Measurements from ENCODE around the gene FNBP1. TPM values are rescaled to one million over a fixed set of nuclear protein-coding genes. Genes with fewer than 3 reads are reported as not detected.

The FNBP1 gene
- total and polyA plus RNA-seq, 10 of the 15 experiments (the other 5 are each of a cell fraction or from before 2014, with no cell fraction given), result 64.5 to 353 (median 179) TPM

DNA sequence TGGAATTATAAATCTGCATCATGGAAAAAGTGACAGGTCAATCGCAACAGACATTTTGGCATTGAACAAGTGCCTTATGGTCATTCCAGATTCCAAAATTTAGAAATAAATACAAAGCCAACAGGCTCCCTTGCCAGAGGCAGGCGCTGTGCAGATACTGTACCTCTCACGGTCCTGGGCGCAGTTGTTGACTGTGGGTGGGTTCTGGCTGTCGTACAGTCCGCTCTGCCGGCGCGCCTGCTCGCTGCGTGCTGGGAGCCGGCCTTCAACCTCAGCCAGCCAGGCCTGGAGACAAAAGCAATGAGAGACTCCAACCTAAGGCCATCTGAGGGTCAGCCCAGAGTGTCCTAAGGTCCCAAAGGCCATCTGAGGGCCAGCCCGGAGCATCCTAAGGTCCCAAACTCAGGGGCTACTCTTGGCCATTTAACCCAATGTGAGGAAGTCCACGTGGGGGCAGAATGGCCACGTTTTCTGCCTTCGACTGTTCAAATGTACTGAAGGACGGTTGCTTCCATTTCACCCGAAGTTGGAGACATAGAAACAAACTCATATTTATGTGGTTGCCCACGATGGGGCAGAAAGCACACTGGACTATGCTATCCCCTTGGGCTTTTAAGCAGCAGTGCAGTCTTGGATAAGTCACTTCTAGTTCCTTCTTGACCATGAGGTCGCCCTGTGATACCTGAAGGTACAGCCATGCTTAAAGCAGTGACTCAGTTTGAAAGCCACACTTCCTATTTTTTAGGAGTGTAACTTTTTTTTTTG, 142.5 kb downstream of the FNBP1 start (continued):
- TF ChIP-seq, protein P1, sequence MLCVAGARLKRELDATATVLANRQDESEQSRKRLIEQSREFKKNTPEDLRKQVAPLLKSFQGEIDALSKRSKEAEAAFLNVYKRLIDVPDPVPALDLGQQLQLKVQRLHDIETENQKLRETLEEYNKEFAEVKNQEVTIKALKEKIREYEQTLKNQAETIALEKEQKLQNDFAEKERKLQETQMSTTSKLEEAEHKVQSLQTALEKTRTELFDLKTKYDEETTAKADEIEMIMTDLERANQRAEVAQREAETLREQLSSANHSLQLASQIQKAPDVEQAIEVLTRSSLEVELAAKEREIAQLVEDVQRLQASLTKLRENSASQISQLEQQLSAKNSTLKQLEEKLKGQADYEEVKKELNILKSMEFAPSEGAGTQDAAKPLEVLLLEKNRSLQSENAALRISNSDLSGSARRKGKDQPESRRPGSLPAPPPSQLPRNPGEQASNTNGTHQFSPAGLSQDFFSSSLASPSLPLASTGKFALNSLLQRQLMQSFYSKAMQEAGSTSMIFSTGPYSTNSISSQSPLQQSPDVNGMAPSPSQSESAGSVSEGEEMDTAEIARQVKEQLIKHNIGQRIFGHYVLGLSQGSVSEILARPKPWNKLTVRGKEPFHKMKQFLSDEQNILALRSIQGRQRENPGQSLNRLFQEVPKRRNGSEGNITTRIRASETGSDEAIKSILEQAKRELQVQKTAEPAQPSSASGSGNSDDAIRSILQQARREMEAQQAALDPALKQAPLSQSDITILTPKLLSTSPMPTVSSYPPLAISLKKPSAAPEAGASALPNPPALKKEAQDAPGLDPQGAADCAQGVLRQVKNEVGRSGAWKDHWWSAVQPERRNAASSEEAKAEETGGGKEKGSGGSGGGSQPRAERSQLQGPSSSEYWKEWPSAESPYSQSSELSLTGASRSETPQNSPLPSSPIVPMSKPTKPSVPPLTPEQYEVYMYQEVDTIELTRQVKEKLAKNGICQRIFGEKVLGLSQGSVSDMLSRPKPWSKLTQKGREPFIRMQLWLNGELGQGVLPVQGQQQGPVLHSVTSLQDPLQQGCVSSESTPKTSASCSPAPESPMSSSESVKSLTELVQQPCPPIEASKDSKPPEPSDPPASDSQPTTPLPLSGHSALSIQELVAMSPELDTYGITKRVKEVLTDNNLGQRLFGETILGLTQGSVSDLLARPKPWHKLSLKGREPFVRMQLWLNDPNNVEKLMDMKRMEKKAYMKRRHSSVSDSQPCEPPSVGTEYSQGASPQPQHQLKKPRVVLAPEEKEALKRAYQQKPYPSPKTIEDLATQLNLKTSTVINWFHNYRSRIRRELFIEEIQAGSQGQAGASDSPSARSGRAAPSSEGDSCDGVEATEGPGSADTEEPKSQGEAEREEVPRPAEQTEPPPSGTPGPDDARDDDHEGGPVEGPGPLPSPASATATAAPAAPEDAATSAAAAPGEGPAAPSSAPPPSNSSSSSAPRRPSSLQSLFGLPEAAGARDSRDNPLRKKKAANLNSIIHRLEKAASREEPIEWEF (IDR thresholded peaks at IDR 0.05; ENCODE audit: insufficient replicate concordance, low read depth, low read length), result no peak
- TF ChIP-seq, protein P2, sequence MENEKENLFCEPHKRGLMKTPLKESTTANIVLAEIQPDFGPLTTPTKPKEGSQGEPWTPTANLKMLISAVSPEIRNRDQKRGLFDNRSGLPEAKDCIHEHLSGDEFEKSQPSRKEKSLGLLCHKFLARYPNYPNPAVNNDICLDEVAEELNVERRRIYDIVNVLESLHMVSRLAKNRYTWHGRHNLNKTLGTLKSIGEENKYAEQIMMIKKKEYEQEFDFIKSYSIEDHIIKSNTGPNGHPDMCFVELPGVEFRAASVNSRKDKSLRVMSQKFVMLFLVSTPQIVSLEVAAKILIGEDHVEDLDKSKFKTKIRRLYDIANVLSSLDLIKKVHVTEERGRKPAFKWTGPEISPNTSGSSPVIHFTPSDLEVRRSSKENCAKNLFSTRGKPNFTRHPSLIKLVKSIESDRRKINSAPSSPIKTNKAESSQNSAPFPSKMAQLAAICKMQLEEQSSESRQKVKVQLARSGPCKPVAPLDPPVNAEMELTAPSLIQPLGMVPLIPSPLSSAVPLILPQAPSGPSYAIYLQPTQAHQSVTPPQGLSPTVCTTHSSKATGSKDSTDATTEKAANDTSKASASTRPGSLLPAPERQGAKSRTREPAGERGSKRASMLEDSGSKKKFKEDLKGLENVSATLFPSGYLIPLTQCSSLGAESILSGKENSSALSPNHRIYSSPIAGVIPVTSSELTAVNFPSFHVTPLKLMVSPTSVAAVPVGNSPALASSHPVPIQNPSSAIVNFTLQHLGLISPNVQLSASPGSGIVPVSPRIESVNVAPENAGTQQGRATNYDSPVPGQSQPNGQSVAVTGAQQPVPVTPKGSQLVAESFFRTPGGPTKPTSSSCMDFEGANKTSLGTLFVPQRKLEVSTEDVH (IDR thresholded peaks at IDR 0.05; ENCODE audit: low read depth, partially characterized antibody), result no peak
- TF ChIP-seq CBFB (IDR thresholded peaks at IDR 0.05; ENCODE audit: low read depth) (no peak), HDGF (IDR thresholded peaks at IDR 0.05) (no peak), MXI1 (IDR thresholded peaks at IDR 0.05; ENCODE audit: low read depth, low read length) (peak; percentile 71), IRF4 (IDR thresholded peaks at IDR 0.05; ENCODE audit: low read depth, low read length) (peak; percentile 97), FOXM1 (IDR thresholded peaks at IDR 0.05; ENCODE audit: low read depth, low read length) (peak; percentile 54; the same call in 1 of the 2 replicates), YY1 (IDR thresholded peaks at IDR 0.05; ENCODE audit: low read depth, low read length) (peak; percentile 80), TARDBP (IDR thresholded peaks at IDR 0.05; ENCODE audit: borderline replicate concordance) (no peak), SMC3 (IDR thresholded peaks at IDR 0.05; ENCODE audit: borderline replicate concordance, low read length) (peak; percentile 23; the same call in 1 of the 2 replicates), ETV6 (conservative IDR thresholded peaks at IDR 0.05 in 1 of 2, IDR thresholded peaks at IDR 0.05 in 1 of 2; ENCODE audit: borderline replicate concordance in 1 of 2, low read depth in 1 of 2) (peak in 1 of 2 experiments; percentile 76; a peak in 2 of 4 replicates), BMI1 (IDR thresholded peaks at IDR 0.05; ENCODE audit: borderline replicate concordance) (peak; percentile 75; the same call in 1 of the 2 replicates), KDM1A (IDR thresholded peaks at IDR 0.05; ENCODE audit: borderline replicate concordance) (no peak)
- TF ChIP-seq, protein P3, sequence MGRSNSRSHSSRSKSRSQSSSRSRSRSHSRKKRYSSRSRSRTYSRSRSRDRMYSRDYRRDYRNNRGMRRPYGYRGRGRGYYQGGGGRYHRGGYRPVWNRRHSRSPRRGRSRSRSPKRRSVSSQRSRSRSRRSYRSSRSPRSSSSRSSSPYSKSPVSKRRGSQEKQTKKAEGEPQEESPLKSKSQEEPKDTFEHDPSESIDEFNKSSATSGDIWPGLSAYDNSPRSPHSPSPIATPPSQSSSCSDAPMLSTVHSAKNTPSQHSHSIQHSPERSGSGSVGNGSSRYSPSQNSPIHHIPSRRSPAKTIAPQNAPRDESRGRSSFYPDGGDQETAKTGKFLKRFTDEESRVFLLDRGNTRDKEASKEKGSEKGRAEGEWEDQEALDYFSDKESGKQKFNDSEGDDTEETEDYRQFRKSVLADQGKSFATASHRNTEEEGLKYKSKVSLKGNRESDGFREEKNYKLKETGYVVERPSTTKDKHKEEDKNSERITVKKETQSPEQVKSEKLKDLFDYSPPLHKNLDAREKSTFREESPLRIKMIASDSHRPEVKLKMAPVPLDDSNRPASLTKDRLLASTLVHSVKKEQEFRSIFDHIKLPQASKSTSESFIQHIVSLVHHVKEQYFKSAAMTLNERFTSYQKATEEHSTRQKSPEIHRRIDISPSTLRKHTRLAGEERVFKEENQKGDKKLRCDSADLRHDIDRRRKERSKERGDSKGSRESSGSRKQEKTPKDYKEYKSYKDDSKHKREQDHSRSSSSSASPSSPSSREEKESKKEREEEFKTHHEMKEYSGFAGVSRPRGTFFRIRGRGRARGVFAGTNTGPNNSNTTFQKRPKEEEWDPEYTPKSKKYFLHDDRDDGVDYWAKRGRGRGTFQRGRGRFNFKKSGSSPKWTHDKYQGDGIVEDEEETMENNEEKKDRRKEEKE (IDR thresholded peaks at IDR 0.05), result no peak
- TF ChIP-seq, protein P4, sequence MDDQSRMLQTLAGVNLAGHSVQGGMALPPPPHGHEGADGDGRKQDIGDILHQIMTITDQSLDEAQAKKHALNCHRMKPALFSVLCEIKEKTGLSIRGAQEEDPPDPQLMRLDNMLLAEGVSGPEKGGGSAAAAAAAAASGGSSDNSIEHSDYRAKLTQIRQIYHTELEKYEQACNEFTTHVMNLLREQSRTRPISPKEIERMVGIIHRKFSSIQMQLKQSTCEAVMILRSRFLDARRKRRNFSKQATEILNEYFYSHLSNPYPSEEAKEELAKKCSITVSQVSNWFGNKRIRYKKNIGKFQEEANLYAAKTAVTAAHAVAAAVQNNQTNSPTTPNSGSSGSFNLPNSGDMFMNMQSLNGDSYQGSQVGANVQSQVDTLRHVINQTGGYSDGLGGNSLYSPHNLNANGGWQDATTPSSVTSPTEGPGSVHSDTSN (IDR thresholded peaks at IDR 0.05; ENCODE audit: insufficient replicate concordance, low read depth, low read length), result no peak
